Parathyroid adenoma (tissue), 2 donors: ENCODE data around the gene GADD45A.

ENCODE experiments used
- H2AFZ ChIP-seq: fragments of 300-600 bp; sonication (generic); one replicate; pipeline ENCODE4 v1.7.0; 2017; ENCODE audit warnings: antibody characterized with exemption, mild to moderate bottlenecking
- H3K27ac ChIP-seq: fragments of 300-600 bp; sonication (generic); one replicate; pipeline ENCODE4 v1.7.0; 2017
- H3K27me3 ChIP-seq: fragments of 300-600 bp; sonication (generic); one replicate; pipeline ENCODE4 v1.7.0; 2017; ENCODE audit warnings: low read length; ENCODE audit not compliant: control insufficient read depth, insufficient read depth
- H3K36me3 ChIP-seq: fragments of 300-600 bp; sonication (generic); one replicate; pipeline ENCODE4 v1.7.0; 2017; ENCODE audit warnings: low read length; ENCODE audit not compliant: control insufficient read depth, insufficient read depth
- H3K4me1 ChIP-seq: fragments of 300-600 bp; sonication (generic); one replicate; pipeline ENCODE4 v1.7.0; 2017; ENCODE audit warnings: control low read depth
- H3K4me2 ChIP-seq: fragments of 300-600 bp; sonication (generic); one replicate; pipeline ENCODE4 v1.7.0; 2017; ENCODE audit warnings: low read length
- H3K4me3 ChIP-seq: fragments of 300-600 bp; sonication (generic); one replicate; pipeline ENCODE4 v1.7.0; 2017; ENCODE audit warnings: low read depth, low read length
- H3K79me2 ChIP-seq: fragments of 300-600 bp; sonication (generic); one replicate; pipeline ENCODE4 v1.7.0; 2017; ENCODE audit warnings: control low read depth
- H3K9ac ChIP-seq: fragments of 300-600 bp; sonication (generic); one replicate; pipeline ENCODE4 v1.7.0; 2017; ENCODE audit warnings: mild to moderate bottlenecking
- H3K9me3 ChIP-seq: fragments of 300-600 bp; sonication (generic); one replicate; pipeline ENCODE4 v1.7.0; 2017; ENCODE audit warnings: low read length; ENCODE audit not compliant: control insufficient read depth
- TF ChIP-seq, protein P1 (sequence below): fragments of 300-600 bp; sonication (generic); IDR thresholded peaks from one replicate; pipeline ENCODE4 v1.7.0; 2017; ENCODE audit warnings: antibody characterized with exemption, mild to moderate bottlenecking
- donor health status: primary hyperparathyroidism.

The GADD45A gene

GRCh38 chr1:67708606-67709005, 23.6 kb downstream of the GADD45A start:
- Histone ChIP-seq H3K27ac (no peak overlapping the region), H3K4me1 (no peaks in the 10 kb centered on the region), H3K4me2 (no peak overlapping the region), H3K9me3 (no peaks in the 10 kb centered on the region), H3K4me3 (no peak overlapping the region), H2AFZ (no peak overlapping the region), H3K36me3 (no peaks in the 10 kb centered on the region), H3K79me2 (no peaks in the 10 kb centered on the region), H3K27me3 (no peaks in the 10 kb centered on the region), H3K9ac (no peak overlapping the region)
- TF ChIP-seq, protein P1, sequence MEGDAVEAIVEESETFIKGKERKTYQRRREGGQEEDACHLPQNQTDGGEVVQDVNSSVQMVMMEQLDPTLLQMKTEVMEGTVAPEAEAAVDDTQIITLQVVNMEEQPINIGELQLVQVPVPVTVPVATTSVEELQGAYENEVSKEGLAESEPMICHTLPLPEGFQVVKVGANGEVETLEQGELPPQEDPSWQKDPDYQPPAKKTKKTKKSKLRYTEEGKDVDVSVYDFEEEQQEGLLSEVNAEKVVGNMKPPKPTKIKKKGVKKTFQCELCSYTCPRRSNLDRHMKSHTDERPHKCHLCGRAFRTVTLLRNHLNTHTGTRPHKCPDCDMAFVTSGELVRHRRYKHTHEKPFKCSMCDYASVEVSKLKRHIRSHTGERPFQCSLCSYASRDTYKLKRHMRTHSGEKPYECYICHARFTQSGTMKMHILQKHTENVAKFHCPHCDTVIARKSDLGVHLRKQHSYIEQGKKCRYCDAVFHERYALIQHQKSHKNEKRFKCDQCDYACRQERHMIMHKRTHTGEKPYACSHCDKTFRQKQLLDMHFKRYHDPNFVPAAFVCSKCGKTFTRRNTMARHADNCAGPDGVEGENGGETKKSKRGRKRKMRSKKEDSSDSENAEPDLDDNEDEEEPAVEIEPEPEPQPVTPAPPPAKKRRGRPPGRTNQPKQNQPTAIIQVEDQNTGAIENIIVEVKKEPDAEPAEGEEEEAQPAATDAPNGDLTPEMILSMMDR = no peak

GRCh38 chr1:67710417-67710816, 25.4 kb downstream of the GADD45A start:
- H2AFZ ChIP-seq = no peak overlapping the region
- TF ChIP-seq, protein P1 = no peak
- no peaks in the 10 kb centered on the region for H3K9me3 ChIP-seq
- H3K9ac ChIP-seq = no peak overlapping the region
- H3K36me3 ChIP-seq = no peaks in the 10 kb centered on the region
- H3K79me2 ChIP-seq = no peaks in the 10 kb centered on the region
- no peak overlapping the region for H3K27ac ChIP-seq
- no peaks in the 10 kb centered on the region for H3K4me1 ChIP-seq
- H3K4me3 ChIP-seq = no peak overlapping the region
- H3K27me3 ChIP-seq = no peaks in the 10 kb centered on the region
- H3K4me2 ChIP-seq = no peak overlapping the region

- H3K4me3 ChIP-seq = no peak overlapping the region
- no peak overlapping the region for H2AFZ ChIP-seq
- no peaks in the 10 kb centered on the region for H3K27me3 ChIP-seq
- TF ChIP-seq, protein P1 = no peak
- no peaks in the 10 kb centered on the region for H3K36me3 ChIP-seq
- H3K9ac ChIP-seq = no peak overlapping the region
- H3K79me2 ChIP-seq = no peaks in the 10 kb centered on the region
- no peaks in the 10 kb centered on the region for H3K9me3 ChIP-seq
- no peak overlapping the region for H3K4me2 ChIP-seq
- no peak overlapping the region for H3K27ac ChIP-seq
- no peaks in the 10 kb centered on the region for H3K4me1 ChIP-seq
Observed at GRCh38 chr1:67711158-67711854, 26.3 kb downstream of the GADD45A start.

DNA sequence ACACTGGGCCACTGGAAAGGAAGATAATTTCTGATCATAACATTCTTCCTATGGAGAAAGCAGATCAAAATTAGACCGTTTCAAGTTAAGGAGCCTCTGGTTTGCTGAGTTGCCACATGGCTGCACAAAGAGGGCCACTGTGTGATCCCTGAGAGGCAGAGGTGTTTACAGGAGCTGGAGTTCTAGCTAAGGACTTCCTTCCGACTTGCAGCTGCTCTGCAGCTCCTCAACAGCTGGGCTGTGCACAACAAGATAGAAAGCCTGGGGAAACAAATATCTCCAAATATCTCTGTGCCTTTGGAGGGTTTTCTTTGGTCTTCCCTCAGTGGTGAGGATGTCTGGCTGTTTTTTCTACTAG, 26.8 kb downstream of the GADD45A start:
- Histone ChIP-seq H3K36me3 (no peaks in the 10 kb centered on the region), H2AFZ (no peak overlapping the region), H3K4me2 (no peak overlapping the region), H3K27ac (no peak overlapping the region), H3K79me2 (no peaks in the 10 kb centered on the region), H3K27me3 (no peaks in the 10 kb centered on the region), H3K9me3 (no peaks in the 10 kb centered on the region), H3K4me1 (no peaks in the 10 kb centered on the region), H3K4me3 (no peak overlapping the region), H3K9ac (no peak overlapping the region)
- TF ChIP-seq, protein P1 = no peak
